Measurements from ENCODE around the gene VPS37B. TPM values are rescaled to one million over a fixed set of nuclear protein-coding genes. Genes with fewer than 3 reads are reported as not detected.
A peak's percentile ranks its signal among the peaks of the same experiment; 100 is the strongest.

Gene VPS37B
- total RNA-seq, 2 donors from 2014 or later = 22.7 to 24.1 TPM

DNA sequence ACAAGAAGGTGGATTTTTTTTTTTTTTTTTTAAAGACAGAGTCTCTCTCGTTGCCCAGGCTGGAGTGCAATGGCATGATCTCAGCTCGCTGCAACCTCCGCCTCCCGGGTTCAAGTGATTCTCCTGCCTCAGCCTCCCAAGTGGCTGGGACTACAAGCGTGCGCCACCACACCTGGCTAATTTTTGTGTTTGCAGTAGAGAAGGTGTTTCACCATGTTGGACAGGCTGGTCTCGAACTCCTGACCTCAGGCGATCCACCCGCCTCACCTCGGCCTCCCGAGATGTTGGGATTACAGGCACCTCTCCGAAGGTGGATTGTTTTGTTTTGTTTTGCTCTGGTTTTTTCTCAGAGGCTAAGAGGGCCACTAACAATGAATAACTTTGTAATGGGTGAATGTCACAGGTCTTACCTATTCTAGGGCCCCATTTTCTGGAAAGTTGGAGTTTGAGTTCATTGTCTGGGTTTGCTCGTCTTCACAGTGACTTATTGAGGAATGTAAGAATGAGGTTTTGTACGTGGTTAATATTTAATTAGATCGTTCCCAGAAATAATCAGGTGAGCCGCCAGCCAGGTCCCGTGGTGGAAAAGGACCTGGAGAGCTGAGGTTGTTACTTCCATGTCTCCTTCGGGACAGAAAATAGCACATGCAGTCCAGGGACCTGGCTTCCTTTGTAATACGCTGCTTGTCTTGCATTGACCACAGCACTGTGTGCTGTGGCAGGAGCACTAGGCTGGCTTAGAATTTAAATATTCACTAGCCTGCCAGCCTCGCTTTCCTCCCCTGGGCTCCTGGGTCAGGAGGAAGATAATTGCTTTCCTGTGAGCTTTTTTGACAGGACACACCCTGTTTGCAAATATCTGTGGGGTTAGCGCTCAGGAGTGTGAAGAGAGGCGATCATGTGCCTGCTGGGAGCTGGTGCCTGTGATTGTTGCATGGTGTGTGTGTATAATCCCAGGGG lies 58.3 kb downstream of the VPS37B start:
- DNase-seq = peak; percentile 55
- Mint-ChIP-seq H3K27ac (no peak overlapping the region), H3K4me1 (peaks cover 22% of the 10 kb centered on the region), H3K9me3 (no peaks in the 10 kb centered on the region), H3K27me3 (ENCODE audit: insufficient read depth) (peaks cover 37% of the 10 kb centered on the region), H3K4me3 (peak overlapping the region; percentile 67), H3K36me3 (ENCODE audit: low read depth) (no peaks in the 10 kb centered on the region)
- Histone ChIP-seq H3K9me3 (ENCODE audit: control insufficient read depth, low read length) (no peaks in the 10 kb centered on the region), H3K27me3 (ENCODE audit: control insufficient read depth, insufficient read depth, low read length, poor library complexity, severe bottlenecking) (peaks cover 16% of the 10 kb centered on the region), H3K27ac (ENCODE audit: low read depth, low read length) (no peak overlapping the region), H3K9ac (ENCODE audit: extremely low read depth, low read length, poor library complexity, severe bottlenecking) (no peak overlapping the region), H3K4me3 (ENCODE audit: low read length) (no peak overlapping the region), H3K36me3 (ENCODE audit: control insufficient read depth, insufficient read depth, low read length) (no peaks in the 10 kb centered on the region), H3K4me1 (ENCODE audit: control insufficient read depth, insufficient read depth, low read length) (peaks cover 3% of the 10 kb centered on the region)
- 88 to 93% methylated on average over 19 to 22 of the region's 22 CpGs for WGBS, 2 experiments (ENCODE audit: insufficient coverage in 1 of 2, insufficient read length in 1 of 2)
- TF ChIP-seq CTCF (conservative IDR thresholded peaks at IDR 0.05) = no peak

- H3K27me3 Mint-ChIP-seq (ENCODE audit: insufficient read depth) = peaks cover 39% of the 10 kb centered on the region
- no peaks in the 10 kb centered on the region for H3K9me3 ChIP-seq (ENCODE audit: control insufficient read depth, low read length)
- H3K27ac Mint-ChIP-seq = peak overlapping the region; percentile 38
Measured at GRCh38 chr12:122836027-122836921, 59.6 kb downstream of the VPS37B start.

More at GRCh38 chr12:122836027-122836921, 59.6 kb downstream of the VPS37B start:
- peak; percentile 71 for DNase-seq
- peaks cover 16% of the 10 kb centered on the region for H3K27me3 ChIP-seq (ENCODE audit: control insufficient read depth, insufficient read depth, low read length, poor library complexity, severe bottlenecking)
- H3K36me3 Mint-ChIP-seq (ENCODE audit: low read depth) = no peaks in the 10 kb centered on the region
- no peak overlapping the region for H3K27ac ChIP-seq (ENCODE audit: low read depth, low read length)
- peaks cover 3% of the 10 kb centered on the region for H3K4me1 ChIP-seq (ENCODE audit: control insufficient read depth, insufficient read depth, low read length)
- TF ChIP-seq CTCF (conservative IDR thresholded peaks at IDR 0.05) = no peak
- H3K4me1 Mint-ChIP-seq = peaks cover 22% of the 10 kb centered on the region
- peak overlapping the region; percentile 85 for H3K4me3 ChIP-seq (ENCODE audit: low read length)
- WGBS, 2 experiments (ENCODE audit: insufficient coverage in 1 of 2, insufficient read length in 1 of 2) = 4 to 12% methylated on average over 20 to 42 of the region's 42 CpGs
- H3K9ac ChIP-seq (ENCODE audit: extremely low read depth, low read length, poor library complexity, severe bottlenecking) = peak overlapping the region; percentile 13
- no peaks in the 10 kb centered on the region for H3K36me3 ChIP-seq (ENCODE audit: control insufficient read depth, insufficient read depth, low read length)
- no peaks in the 10 kb centered on the region for H3K9me3 Mint-ChIP-seq
- peak overlapping the region; percentile 67 for H3K4me3 Mint-ChIP-seq
